NCI-H1930 (cell line): Measurements from ENCODE around the gene PPAN.
A peak's percentile ranks its signal among the peaks of the same experiment; 100 is the strongest.

Source experiments
- DNase-seq, 2 experiments: peaks; one replicate each; lab custom pipeline; 2025; lab: John Stamatoyannopoulos, UW

The PPAN gene

DNA sequence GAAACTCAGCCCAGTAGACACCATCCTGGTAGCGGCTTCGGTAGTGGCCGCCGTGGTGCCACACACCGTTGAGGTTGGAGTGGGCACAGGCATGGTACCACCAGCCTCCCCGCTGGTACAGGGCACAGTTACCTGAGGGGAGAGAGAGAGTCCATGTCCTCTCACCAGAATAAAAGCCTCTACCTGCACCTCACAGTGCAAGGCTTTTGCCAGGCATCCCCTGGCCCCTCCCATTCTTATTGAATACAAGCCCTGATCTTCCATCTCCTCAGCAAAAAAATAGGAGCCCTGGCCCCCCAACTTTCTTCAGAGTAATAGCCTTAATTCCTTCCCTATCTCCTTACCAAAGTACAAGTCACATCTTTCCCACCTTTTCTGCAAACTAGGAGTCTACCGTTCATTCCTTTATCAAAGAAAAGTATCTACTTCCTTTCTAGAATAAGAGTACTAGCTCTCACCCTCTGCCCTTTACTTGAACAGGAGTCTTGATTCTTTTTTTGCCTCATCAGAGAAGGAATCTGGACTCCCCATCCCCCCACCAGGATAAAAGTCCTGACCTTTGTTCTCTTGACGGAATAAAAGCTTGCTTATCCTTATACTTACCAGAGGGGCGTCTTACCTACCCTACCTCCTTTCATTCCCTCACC, 13.4 kb upstream of the PPAN start:
- DNase-seq, result no peak

DNA sequence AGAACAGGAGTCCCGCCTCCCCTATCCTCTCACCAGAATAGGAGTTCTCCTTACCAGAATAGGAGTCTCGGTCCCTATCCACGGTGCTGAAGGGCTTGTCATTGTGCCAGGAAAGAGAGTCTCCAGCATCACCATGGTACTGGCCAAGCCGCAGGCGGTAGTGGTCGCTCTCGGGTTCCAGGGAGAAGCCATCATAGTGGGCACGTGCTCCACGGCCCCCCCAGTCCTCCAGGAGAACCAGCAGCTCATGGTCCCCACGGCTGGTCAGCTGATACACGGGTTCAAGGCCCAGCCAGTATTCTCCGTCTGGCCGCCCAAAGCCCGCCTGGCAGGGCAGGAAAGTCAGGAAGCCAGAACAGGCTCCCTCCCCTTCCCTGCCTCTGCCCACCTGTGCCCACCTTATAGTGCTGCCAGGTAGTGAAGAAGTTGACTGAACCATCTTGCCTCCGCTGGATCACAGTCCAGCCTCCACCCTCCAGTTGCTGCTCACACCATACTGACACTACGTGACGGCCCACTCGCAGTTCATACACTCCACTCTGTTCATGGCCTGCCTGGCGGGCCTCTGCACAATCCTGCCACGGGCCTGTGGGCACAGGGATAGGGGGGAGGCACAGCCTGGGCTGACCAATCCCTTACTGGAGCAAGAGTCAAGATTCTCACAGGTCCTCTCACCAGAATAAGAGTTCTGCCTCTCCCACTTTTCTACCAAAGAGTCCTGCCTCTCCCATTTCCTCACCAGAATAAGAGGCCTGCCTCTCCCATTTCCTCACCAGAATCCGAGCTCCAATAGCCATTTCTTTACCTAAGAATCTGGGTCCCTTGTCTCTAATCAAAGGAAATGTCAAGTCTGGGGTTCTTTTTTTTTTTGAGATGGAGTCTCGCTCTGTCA, 12.6 kb upstream of the PPAN start:
- no peak for DNase-seq

DNA sequence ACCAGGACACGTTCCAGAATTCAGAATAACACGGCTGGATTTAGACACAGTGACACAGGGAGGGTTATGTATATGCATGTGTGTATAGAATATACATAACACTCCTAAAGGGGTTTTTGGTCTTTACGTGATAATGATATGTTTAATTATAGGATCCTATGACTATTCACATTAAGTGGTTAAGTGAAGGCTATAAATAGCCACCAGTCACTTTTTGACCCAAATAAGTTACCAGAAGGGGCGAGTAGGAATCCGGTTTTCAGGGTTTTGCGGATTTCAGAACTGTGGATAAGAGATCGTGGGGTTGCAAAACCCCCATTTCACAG, 10.6 kb upstream of the PPAN start:
- no peak for DNase-seq

DNA sequence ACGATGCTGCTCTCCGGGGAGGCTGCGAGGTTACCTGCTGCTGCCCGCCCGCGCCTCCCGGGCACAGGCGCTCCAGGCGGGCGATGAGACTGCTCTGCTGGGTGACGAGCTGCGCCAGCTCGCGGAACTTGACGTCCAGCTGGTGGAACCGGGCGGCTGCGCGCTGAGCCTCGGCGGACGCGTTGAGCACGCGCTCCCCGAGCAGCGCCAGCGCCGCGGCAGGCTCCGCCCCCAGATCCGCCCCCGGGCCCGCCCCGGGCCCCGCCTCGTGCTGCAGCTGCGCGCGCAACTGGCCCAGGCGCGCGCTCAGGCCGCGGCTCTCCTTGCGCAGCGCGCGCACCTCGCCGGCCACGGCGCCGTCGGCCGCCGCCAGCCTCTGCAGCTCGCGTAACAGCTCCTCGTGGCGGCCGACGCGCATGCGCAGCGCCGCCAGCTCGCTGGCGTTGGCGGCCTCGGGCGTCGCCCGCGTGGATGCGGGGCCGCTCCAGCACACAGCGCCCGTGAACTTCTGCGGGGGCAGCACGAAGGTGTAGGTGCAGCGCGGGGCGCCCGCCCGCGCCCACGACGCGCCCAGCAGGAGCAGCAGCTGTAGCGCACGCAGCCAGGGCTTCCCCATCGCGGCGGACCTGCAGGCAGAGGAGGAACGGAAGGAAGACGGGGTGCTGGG, 10.1 kb upstream of the PPAN start:
- peak; percentile 64 to 87 for DNase-seq

DNA sequence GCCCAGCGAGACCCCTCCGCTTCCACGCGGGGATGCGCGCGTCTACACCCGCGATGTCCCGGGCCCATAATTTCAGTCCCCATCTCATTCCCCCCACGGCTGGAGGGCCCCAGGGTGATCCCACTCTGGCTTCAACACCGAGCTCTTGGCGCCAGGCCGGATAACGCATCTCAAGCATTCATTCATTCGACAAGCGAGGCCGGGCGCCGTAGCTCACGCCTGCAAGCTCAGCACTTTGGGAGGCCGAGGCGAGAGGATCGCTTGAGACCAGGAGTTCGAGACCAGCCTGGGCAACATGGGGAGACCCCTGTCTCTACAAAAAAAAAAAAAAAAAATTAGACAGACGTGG, 9.6 kb upstream of the PPAN start:
- DNase-seq, result no peak

DNA sequence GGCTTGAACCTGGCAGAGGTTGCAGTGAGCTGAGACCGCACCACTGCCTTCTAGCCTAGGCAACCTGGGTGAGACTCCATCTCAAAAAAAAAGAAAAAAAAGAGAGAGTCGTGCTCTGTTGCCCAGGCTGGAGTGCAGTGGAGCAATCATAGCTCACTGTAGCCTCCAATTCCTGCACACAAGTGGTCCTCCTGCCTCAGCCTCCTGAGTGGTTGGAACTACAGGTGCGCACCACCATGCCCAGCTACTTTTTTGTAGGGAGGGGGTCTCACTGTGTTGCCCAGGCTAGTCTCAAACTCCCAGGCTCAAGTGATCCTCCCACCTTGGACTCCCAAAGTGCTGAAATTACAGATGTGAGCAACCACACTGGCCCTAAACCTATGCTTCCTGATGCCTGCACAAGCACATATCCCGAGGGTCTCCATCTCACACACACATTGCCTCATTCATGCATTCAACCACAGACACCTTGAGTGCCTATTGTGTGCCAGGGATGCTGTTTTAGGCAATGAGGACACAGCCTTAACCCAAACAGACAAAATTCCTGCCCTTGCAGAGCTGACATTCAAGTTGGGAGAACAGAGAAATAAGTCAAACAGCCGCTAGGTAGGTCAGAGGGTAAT, 5.9 kb upstream of the PPAN start:
- no peak for DNase-seq

DNA sequence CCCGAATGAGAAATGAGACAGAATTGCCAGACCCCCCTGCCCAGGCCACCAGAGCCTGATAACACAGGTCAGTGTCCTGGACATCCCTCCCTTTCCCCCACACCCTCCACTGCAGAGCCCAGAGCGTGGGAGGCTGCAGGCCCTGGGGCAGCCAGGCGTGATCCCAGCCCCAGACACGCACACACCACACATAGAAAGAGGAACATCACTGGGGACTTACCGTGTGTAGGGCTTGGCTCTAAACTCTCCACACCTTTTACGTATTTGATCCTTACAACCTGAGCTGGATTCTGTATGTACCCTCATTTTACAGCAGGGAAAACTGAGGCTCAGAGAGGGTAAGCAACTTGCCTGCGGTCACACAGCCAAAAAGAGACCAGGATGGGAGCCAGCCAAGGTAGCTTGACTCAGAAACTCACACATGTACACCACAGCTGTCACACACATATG, 3.4 kb upstream of the PPAN start:
- no peak for DNase-seq

DNA sequence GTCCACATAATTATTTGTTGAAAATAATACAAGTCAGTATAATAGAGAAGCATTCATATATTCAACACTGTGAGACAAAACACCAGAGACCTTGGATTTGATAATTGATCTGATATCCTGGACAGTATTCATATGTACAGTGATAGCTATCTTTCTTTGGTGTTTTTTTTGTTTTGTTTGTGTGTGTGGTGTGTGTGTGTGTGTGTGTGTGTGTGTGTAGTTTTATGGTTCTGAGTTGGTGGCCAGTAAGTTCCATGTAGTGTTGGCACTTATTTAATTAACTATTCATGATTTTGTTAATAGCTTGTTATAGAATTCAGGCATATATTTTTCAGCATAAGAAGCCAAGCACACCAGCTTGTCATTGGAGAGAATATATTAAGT, 2.0 kb upstream of the PPAN start:
- DNase-seq, result no peak

DNA sequence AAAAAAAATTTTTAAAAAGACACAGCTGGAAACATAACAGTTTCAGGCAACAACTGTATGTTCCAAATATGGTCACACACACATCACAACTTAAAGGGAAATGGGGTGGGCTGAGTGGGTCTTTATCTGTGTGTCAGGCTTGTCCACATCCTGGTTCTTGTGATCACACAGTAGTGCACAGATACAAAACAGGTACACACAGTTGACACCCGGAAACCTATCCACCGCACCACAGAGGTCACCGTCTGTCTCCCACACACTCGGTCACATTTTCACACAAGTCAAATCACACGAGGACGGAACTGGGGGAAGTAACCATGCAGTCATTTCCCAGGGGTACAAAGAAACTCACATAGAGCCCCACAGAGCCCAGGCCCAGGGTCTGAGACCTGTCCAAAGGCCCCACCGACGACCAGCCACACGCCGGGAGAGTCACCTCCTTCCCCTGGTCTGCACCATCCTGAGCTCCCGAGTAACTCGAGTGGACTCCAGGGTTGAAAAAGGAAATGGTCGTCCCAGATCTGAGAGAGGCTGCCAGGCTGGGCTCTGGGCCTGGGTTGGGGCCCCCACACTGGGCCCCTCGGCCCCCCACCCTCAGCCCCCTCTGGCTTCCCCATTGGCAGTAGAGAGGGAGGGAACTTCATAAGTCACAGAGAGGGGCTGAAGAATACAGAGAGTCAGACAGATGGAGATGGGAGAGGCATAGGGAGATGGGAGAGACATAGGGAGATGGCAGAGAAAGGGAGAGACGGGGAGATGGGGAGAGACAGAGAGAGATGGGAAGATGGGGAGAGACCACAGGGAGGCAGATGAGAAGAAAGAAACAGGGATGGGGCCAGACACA, 1.3 kb upstream of the PPAN start:
- no peak for DNase-seq

DNA sequence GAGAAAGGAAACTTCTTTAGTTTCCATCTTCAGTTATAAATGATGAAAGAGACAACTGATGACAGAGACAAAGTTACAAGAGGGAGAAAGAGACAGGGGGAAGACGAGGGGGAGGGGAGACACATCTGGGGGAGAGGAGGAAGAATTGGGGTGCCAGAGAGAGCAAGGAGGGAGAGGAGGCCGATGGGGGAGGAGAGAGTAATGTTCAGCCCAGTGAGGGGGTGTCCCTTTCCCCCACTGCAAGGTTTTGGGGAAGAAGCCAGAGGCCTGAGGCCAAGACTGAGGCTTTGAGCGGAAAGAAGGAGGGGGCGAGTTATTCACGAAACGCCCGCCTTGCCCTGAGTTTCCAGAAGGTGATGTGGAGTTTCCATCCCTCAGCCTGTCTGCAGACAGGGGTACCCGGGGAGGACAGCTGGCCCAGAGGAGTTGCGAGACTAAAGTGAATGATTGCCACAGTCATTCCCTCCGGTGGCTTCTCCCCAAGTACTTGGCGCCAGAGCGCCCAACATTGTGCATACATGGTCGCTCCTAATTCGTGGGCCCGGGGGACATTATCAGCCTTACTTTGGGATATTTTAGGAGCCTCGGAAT, 558 bp upstream of the PPAN start:
- DNase-seq, result no peak

DNA sequence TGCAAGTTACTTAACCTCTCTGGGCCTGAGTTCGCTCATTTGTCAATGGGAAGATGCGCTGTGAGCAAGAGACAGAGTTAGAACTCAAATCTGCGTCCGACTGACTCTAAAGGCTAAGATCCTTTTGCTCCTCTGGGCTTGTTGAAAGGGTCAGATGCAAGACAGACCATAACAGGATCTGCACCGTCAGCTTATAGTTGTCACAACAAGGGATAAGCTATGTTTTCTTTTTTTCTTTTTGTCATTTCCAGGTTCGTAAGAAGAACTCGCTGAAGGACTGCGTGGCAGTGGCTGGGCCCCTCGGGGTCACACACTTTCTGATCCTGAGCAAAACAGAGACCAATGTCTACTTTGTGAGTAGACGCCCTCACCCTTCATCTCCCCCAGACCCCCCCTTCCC, 1.1 kb downstream of the PPAN start:
- DNase-seq, result no peak

DNA sequence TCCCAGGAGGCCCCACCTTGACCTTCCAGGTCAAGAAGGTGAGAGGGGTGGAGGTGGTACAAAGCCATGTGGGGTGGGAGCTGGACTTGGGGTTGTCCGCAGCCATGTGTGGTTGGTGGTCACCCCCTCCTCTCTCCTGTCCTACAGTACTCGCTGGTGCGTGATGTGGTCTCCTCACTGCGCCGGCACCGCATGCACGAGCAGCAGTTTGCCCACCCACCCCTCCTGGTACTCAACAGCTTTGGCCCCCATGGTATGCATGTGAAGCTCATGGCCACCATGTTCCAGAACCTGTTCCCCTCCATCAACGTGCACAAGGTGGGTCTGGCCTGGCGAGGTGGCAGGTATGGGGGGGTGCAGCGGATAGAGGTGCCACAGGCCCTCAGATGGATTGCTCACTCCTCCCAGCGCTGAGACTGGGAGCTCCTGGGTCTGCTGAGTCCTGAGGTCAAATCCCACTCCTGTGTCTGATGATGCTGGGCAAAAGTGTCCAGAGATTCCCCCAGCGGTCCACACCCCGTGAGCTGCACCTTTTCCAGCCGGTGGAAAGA, 1.7 kb downstream of the PPAN start:
- no peak for DNase-seq

DNA sequence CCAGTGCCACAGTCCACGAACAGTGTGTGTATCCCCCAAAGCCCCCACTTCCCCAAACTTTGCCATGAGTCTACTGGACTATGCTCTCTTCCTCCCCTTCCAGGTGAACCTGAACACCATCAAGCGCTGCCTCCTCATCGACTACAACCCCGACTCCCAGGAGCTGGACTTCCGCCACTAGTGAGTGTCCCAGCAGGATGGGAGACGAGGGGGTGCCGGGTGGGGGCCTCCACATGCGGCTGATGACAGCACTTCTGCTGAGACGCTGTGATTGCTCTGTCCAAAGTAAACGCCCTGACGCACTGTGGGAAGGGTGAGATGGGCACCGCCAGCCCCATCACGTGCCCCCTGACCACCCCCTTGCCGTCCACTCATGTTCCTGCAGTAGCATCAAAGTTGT, 3.4 kb downstream of the PPAN start:
- DNase-seq, result no peak

DNA sequence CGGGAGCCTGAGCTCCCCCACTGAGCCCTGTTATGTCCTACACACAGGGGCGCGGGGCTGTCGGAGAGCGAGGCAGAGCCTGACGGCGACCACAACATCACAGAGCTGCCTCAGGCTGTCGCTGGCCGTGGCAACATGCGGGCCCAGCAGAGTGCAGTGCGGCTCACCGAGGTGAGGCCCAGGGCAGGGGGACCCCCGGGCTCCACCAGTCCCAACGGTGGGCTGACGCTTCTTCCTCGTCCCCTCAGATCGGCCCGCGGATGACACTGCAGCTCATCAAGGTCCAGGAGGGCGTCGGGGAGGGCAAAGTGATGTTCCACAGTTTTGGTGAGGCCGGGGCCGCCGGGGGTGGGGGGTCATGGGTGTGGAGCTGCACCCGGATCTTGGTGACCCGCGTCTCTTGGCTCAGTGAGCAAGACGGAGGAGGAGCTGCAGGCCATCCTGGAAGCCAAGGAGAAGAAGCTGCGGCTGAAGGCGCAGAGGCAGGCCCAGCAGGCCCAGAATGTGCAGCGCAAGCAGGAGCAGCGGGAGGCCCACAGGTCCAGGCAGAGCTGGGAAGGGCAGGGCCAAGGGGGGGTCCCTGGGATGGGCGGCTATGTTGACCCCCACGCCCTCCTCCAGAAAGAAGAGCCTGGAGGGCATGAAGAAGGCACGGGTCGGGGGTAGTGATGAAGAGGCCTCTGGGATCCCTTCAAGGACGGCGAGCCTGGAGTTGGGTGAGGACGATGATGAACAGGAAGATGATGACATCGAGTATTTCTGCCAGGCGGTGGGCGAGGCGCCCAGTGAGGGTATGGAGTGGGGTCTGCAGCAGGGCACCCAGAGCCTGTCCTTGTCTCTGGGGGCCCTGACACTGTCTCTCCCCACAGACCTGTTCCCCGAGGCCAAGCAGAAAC, 4.2 kb downstream of the PPAN start:
- DNase-seq, result no peak

DNA sequence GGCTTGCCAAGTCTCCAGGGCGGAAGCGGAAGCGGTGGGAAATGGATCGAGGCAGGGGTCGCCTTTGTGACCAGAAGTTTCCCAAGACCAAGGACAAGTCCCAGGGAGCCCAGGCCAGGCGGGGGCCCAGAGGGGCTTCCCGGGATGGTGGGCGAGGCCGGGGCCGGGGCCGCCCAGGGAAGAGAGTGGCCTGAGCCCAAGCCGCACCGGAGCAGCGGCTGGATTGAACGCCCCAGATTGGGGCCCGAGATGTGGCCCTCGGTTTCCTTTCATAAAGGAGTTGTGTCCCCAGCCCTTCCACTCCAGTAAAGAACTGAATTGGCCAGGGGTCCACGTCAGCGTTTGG, 4.8 kb downstream of the PPAN start:
- DNase-seq, result no peak

DNA sequence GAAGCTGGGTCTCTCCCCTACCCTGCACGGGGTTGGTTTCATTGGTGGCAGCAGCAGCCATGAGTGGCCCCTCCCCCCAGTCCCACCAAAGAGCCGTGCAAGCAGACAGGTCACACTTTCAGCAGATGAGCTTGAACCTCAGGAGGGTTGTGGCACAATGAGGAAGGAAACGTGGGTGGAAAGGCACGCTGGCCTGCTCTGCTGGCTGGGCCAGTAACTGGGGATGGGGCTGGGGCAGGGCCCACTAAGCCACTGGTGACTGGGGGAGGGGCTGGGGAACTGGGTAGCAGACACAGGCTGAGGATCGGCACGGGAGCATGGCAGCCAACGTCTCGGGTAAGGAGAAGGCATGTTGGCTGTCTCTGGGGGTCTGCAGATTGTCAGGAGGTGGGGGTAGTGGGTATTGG, 5.2 kb downstream of the PPAN start, which contains the start of gene P2RY11:
TSS of gene P2RY11 (plus strand) at position 289 of the 407 bp plus-strand sequence. CDS start at position 318, 29 bp downstream.
- no peak for DNase-seq

DNA sequence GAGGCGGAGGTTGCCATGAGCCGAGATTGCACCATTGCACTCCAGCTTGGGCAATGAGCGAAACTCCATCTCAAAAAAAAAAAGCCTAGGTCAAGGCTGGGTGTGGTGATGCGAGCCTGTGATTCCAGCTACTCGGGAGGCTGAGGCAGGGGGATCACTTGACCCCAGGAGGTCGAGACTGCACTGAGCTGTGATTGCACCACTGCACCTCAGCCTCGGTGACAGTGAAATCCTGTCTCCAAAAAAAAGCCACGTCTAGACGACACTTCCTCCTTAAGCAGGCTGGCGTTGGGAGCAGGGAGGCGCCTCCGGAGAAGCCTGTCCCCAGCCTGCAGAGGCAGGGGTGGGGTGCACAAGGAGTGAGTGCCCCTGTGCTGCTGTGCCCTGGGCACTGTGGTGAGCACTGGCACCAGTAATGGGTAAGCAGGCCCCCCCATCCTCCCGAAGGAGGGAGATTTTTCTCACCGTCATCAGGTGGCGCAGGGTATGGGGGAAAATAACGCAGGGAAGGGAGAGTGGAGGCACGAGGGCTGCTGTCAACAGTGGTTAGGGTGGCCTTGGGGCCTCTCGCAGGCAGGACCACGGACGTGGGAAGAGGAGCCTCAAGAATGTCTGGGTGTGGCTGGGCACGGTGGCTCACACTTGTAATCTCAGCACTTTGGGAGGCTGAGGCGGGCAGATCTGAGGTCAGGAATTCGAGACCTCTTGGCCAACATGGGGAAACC, 6.0 kb downstream of the PPAN start:
- no peak for DNase-seq

DNA sequence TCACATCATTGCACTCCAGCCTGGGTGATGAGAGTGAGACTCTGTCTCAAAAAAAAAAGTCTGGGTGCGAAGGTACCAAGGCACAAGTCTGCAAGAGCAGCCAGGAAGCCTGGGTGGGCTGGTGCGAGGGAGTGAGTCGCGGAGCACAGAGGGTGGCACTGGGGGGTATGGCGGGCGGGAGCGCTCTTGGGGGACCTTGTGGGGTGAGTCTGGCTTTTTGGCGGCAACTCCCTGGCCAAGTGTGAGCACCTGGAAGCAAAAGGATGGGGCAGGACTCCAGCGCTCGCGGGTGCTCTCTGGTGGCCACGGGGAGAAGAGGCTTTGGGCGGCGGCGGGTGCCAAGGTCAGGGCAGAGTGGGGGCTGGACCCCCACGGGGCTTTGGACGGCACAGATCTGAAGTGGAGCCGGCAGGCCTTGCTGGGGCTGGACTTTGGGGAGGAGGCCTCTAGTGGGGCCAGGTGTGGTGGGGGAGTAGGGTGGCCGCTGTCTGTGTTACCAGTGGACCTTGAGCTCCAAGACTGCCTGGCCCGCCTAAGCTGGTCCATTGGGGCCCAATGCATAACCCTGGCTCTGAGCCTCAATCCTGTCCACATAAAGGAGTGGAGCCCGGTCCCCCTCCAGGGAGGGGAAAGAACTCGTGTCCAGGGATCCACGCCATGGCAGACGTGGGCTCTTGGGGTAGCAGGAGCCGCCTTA, 6.9 kb downstream of the PPAN start:
- DNase-seq, result no peak

DNA sequence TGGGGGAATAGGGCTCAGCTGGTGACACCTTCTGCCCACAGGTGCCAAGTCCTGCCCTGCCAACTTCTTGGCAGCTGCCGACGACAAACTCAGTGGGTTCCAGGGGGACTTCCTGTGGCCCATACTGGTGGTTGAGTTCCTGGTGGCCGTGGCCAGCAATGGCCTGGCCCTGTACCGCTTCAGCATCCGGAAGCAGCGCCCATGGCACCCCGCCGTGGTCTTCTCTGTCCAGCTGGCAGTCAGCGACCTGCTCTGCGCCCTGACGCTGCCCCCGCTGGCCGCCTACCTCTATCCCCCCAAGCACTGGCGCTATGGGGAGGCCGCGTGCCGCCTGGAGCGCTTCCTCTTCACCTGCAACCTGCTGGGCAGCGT, 7.4 kb downstream of the PPAN start:
- DNase-seq, result no peak
